Hematopoietic multipotent progenitor cell treated with erythropoietin and hydrocortisone succinate and interleukin-3 and kit ligand, for 6 days (in vitro differentiated cells): ENCODE results near the gene OSGIN1.

ENCODE experiments used
- DNase-seq: peaks from one replicate; pipeline ENCODE4 v3.0.0-alpha.2; 2015

Gene OSGIN1

DNA sequence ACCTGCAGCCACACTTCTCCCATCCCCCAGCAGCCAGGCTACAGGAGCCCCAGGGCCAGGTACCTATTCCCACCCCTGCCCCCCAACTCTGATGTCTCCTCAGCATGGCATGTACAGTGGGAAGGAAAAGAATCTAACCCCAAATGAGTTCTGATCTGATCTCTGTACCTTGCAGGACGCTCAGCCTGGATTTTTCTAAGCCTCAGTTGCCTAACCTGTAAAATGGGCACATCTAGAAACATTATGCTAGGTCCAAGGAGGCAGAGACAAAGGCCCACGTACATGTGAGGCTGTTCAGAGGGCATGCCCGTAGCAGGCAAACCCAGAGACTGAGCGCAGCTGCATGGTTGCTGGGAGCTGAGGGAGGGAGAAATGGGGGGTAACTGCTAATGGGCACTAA is 54.5 kb downstream of the OSGIN1 start:
- no peak for DNase-seq

DNA sequence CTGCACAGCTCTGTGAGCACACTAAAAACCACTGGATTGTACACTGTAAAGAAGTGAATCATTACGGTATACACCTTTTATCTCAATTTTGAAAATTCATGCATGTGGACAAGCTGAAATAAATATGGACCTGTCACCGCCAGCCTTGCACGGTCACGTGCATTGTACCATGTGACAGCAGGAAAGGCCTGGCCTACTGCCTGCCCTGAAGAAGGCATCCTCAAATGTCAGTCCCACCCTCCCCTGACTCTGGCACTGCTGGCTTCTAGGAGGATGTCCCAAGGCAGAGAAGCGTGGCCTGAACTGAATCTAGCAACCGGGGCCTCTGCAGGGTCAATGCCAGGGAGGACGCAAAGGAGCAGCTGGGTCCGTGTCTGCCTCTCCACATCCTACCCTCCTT is 54.9 kb downstream of the OSGIN1 start:
- no peak for DNase-seq

DNA sequence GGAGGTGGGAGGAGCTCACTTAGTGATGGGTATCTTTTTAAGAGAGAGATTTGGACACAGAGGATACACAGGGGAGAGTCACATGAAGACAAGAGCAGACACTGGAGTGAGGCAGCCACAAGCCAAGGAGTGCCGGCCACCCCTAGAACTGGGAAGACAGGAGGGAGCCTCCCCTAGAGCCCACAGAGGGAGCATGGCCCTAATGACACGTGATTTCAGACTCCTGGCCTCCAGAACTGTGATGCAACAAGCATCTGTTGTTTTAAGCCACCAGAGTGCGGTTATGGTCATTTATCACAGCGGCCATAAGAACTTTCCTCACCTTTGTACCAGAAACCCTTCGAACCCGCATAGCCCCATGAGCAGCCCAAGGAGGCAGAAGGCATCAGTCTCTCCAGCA is 56.2 kb downstream of the OSGIN1 start:
- DNase-seq, result no peak

DNA sequence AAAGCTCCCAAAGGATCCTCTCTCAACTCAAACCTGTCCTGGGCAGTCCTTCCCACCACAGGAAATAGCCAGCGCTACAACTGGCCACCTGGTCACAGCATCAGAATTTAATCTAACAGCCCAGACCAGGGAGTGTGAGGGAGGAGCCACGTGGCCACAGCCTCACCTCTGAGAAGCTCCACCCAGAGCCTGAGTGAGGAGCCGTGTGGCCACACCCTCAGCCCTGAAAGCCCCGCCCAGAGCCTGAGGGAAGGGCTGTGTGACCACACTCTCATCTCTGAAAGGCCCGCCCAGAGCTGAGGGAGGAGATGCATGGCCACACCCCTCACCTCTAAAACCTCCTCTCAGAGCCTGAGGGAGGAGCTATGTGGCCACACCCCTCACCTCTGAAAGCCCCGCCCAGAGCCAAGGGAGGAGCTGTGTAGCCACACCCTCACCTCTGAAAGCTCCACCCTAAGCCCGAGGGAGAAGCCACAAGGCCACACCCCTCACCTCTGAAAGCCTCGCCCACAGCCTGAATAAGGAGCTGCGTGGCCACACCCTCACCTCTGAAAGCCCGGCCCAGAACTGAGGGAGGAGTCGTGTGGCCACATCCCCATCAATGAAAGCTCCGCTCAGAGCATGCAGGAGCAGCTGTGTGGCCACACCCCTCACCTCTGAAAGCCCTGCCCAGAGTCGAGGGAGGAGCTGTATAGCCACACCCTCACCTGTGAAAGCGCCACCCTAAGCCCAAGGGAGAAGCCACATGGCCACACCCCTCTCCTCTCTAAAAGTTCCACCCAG is 60.9 kb downstream of the OSGIN1 start:
- DNase-seq, result peak; percentile 97

DNA sequence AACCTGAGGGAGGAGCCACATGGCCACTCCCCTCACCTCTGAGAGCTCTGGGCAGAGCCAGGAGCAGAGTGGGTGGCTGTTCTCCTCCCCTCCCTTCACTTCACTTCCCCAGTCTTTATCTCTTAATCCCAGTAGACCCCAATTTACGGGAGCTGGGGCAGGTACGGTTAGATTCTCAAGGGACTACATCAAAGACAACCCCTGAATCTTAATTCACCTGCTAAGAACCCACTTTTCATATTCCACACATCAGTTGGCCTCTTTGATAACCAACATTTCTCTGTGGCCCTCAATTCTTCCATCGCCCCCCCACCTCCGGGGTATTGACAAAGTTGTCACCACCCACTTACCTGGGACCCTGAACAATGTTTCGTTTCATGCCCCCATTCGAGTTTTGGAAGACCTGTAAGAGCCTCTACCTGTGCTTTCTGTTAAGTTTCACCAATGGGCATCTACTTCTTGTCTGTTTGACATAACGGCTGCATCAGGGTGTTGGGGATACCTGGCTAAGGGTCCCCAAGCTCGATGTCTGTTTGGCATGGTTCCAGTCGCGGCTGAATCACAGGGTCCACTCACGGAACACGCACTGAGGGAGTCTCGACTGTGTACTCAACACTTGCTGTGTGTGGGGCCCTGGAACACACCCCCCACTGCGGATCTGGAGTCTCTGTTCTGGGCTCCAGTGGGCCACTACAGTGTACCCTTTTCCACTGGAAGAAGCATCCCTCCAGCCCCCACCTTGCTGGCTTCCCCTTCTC is 61.7 kb downstream of the OSGIN1 start:
- no peak for DNase-seq

DNA sequence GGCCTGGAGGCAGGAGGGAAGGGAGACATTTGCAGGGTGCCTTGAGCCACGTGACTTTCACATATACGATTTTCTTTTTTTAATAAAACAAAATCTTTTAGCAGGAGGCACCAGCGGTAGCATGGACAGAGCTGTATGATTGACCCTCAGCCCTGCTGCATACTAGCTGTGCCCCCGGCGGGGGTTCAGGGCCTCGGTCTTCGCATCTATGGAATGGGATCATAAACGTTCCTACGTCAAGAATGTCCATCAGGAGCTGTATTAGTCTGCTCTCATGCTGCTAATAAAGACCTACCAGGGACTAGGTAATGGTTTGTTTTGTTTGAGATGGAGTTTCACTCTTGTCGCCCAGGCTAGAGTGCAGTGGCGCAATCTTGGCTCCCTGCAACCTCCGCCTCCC is 62.4 kb downstream of the OSGIN1 start:
- no peak for DNase-seq
